Epithelial cell of esophagus (primary cell): ENCODE results near the gene CALD1.

Experiments
- DNase-seq: peaks from one replicate; pipeline ENCODE4 v3.0.0; 2010; ENCODE audit warnings: low read depth
- H3K4me3 ChIP-seq: 2 replicates; pipeline ENCODE4 v1.5.1; 2011; ENCODE audit warnings: mild to moderate bottlenecking, low read length, control low read depth
- TF ChIP-seq, protein P1 (sequence below): IDR thresholded peaks from 2 replicates; pipeline ENCODE4 v1.5.1; 2011; ENCODE audit warnings: low read depth, mild to moderate bottlenecking, low read length, control low read depth, inconsistent platforms; ENCODE audit not compliant: insufficient read depth; ENCODE audit errors: missing control alignments

CALD1 gene

DNA sequence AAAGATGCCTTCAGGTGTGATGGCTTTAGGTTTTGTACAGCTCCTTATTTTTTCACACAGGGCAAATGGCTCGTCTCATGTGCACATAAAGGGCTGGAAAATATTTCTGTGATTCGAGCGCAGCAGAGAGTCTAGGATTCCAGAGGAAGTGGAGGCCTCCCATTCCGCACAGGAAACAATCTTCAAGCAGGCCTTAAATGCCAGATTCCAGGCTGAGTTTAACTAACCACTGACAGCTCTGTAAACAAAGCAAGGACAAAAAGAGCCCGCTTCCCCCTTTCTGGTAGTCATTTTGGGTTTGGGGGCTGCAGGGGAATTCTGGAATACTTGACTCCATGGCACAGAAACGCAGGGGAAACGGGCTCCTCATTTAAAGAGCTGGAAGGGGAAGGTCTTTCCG lies 87.2 kb downstream of the CALD1 start:
- TF ChIP-seq, protein P1, sequence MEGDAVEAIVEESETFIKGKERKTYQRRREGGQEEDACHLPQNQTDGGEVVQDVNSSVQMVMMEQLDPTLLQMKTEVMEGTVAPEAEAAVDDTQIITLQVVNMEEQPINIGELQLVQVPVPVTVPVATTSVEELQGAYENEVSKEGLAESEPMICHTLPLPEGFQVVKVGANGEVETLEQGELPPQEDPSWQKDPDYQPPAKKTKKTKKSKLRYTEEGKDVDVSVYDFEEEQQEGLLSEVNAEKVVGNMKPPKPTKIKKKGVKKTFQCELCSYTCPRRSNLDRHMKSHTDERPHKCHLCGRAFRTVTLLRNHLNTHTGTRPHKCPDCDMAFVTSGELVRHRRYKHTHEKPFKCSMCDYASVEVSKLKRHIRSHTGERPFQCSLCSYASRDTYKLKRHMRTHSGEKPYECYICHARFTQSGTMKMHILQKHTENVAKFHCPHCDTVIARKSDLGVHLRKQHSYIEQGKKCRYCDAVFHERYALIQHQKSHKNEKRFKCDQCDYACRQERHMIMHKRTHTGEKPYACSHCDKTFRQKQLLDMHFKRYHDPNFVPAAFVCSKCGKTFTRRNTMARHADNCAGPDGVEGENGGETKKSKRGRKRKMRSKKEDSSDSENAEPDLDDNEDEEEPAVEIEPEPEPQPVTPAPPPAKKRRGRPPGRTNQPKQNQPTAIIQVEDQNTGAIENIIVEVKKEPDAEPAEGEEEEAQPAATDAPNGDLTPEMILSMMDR: no peak
- no peak for DNase-seq
- H3K4me3 ChIP-seq: no peak overlapping the region

DNA sequence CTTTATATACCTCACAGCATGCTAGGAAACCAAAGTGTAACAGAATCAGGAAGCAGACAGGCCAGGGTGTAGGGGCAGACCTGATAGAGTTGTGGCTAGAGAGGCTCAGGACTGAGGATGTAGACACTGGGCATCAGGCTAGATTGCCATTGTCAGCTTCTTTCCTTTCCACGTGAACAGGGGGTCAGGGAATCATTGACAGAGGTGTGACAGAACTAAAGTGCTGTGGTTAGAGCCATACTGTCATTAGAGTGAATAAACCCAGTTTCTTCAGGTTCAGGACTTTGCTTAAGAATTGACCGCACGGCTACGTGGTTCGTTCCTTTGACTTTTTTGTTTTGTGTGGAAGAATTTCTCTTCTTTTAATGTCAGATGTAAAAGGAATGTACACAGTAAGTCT lies 90.7 kb downstream of the CALD1 start:
- no peak overlapping the region for H3K4me3 ChIP-seq
- DNase-seq: no peak
- TF ChIP-seq, protein P1: no peak

DNA sequence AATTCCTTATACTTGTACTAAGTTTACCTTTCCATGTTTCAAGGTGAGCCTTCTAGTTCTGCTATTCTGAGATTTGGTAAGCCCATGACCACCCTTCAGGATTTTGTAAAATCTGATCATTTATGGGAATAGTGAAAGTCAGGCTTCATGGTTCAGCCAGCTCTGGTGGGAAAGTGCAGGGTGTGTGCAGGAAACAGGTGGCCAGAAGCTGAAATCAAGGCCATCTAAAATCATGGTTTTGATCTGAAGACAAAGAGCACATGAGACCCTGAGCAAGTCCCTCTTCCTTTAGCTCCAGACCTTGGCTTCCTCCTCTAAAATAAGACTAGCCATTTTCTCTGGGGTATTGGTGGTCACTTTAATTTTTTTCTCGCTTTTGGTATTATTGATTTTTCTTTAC lies 91.3 kb downstream of the CALD1 start:
- DNase-seq: no peak
- TF ChIP-seq, protein P1: no peak
- H3K4me3 ChIP-seq: no peak overlapping the region

DNA sequence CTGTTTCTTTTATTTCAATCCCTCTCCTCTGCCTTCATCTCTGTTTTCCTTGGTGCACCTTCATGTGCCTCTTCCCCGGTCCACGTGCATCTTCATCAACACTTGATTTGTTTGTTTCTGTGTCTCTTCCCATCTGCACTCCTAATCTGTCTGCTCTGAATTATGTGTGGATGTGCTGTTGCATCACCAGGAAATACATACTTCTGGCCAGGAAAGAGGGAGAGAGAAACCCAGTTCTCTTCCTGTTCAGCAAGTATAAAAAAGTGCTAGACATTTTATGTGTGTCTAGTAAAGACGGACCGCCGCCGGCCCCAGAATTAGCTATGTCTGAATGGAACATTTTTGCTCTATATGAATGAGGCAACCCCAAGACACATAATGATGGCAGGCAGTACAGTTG lies 93.8 kb downstream of the CALD1 start:
- DNase-seq: peak; percentile 48
- TF ChIP-seq, protein P1: no peak
- no peak overlapping the region for H3K4me3 ChIP-seq

DNA sequence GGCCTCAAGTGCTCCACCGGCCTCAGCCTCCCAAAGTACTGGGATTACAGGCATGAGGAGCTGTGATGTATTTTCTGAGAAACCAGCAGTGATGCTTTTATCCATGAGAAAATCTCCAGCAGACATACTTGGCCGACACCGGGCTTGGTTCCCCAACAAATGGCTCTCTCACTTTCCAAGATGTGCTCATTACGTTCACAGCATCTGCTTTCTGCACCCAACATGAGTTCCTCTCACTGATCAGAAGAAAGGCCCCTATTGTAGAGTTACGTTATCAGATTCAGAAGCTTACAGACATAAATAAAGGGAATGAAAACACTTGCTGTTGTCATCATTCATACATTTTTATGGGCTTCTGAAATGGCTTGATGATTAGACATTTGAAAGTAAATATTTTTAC lies 95.0 kb downstream of the CALD1 start:
- H3K4me3 ChIP-seq: no peak overlapping the region
- no peak for DNase-seq
- TF ChIP-seq, protein P1: no peak

DNA sequence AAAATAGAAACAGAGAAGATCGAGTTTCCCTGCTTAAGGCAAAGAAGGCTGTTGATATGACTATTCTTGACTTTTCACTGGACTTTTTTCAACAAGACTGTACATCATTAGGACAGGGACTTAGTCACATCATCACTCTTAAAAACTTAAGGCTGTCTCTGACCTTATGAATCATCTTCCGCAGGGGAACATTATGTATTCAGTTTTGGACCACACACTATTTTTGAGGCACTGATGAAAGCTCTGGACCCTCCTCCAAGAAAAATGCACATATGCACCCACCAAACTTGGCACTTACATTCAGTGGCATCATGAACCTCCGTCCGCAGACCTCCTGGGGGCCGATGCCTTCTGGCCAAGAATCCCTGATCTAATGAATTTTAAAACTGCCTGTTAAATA lies 96.4 kb downstream of the CALD1 start:
- TF ChIP-seq, protein P1: no peak
- DNase-seq: no peak
- no peak overlapping the region for H3K4me3 ChIP-seq

DNA sequence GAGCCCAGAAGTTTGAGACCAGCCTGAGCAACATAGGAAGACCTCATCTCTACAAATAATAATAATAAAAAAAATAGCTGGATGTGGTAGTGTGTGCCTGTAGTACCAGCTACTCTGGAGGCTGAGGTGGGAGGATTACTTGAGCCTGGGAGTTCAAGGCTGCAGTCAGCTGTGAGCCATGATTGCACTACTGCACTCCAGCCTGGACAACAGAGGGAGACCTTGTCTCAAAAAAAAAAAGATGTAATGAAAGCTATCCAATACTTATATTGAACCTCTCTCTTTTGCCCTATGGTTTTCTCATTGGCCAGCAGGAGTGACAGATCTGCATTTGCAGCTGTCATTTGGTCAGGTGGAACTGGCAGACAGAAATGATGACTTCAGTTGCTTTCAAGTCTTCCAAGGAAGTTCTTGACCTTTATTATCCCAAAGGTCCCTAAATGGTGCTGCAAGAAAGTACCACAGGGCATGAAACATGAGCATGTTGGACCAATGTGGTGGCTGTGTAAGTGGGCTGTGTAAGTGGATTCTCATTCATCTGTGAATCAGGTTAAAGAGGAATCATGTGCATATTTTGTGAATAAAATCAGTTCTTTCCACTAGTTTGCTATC lies 99.4 kb downstream of the CALD1 start:
- no peak overlapping the region for H3K4me3 ChIP-seq
- no peak for DNase-seq
- TF ChIP-seq, protein P1: peak; percentile 18
